Breast epithelium (tissue), 3 donors: ENCODE data around the gene PQBP1.

Experiments
- POLR2A ChIP-seq: fragments of 450-650 bp; IDR thresholded peaks from one replicate; pipeline ENCODE4 v1.6.1; 2016; ENCODE audit warnings: antibody characterized with exemption, mild to moderate bottlenecking, moderate library complexity
- POLR2AphosphoS5 ChIP-seq, 3 donors: sonication (generic); formaldehyde crosslinking; IDR thresholded peaks; one replicate each; pipeline ENCODE4 v1.6.1; 2017; ENCODE audit warnings: antibody characterized with exemption in 3 of 3
- TF ChIP-seq, protein P1 (sequence below), 3 donors: fragments of 450-650 bp; IDR thresholded peaks; one replicate each; pipeline ENCODE4 v1.5.1; 2016 to 2017; ENCODE audit warnings: antibody characterized with exemption in 3 of 3, mild to moderate bottlenecking in 3 of 3, moderate library complexity in 3 of 3

DNA sequence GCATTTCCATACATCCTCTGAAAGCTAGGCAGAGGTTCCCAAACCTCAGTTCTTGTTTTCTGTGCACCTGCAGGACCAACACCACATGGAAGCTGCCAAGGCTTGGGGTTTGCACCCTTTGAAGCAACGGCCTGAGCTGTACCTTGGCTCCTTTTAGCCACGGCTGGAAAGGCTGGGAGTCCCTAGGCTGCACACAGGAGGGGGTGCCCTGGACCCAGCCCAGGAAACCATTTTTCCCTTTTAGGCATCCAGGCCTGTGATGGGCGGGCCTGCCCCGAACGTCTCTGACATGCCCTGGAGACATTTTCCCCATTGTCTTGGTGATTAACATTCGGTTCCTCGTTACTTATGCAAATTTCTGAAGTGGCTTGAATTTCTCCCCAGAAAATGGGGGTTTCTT, 44.9 kb upstream of the PQBP1 start:
- TF ChIP-seq POLR2AphosphoS5 (IDR thresholded peaks at IDR 0.05) (no peak), POLR2A (no peak)
- TF ChIP-seq, protein P1, sequence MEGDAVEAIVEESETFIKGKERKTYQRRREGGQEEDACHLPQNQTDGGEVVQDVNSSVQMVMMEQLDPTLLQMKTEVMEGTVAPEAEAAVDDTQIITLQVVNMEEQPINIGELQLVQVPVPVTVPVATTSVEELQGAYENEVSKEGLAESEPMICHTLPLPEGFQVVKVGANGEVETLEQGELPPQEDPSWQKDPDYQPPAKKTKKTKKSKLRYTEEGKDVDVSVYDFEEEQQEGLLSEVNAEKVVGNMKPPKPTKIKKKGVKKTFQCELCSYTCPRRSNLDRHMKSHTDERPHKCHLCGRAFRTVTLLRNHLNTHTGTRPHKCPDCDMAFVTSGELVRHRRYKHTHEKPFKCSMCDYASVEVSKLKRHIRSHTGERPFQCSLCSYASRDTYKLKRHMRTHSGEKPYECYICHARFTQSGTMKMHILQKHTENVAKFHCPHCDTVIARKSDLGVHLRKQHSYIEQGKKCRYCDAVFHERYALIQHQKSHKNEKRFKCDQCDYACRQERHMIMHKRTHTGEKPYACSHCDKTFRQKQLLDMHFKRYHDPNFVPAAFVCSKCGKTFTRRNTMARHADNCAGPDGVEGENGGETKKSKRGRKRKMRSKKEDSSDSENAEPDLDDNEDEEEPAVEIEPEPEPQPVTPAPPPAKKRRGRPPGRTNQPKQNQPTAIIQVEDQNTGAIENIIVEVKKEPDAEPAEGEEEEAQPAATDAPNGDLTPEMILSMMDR (IDR thresholded peaks at IDR 0.05): no peak
